ENCODE measurements around the gene GID4.

DNA sequence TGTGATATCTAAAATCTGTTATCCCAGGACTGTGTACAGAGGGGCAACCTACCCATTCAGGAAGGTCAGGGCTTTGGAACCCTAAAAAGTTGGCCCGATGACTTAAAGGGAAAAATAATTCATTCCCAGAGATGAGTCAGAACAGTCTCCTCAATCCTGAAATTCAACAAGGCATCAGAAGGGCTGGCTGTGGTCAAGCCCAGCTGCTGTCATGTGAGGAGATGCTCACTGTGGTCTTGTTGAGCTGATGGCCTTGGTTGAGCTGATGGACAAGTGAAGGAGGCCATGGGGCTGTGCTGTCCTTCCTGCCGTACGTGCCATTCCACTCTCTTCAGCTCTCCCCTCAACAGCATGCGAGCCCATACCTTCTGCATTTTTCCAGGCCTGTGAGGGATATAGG, 27.7 kb downstream of the GID4 start:
- no peak for TF ChIP-seq CTCF (IDR thresholded peaks at IDR 0.05)
- TF ChIP-seq POLR2A (IDR thresholded peaks at IDR 0.05): no peak
- TF ChIP-seq POLR2AphosphoS5 (IDR thresholded peaks at IDR 0.05): no peak
